ENCODE results near the gene FAH. TPM values are rescaled to one million over a fixed set of nuclear protein-coding genes. Genes with fewer than 3 reads are reported as not detected.

Gene FAH
- total RNA-seq, 4 donors from 2014 or later: 5.4 to 29.0 (median 11.2) TPM

GRCh38 chr15:80170596-80170995 is 17.8 kb downstream of the FAH start:
- TF ChIP-seq POLR2A (IDR thresholded peaks at IDR 0.05) (no peak), CTCF (IDR thresholded peaks at IDR 0.05) (no peak)
- H3K36me3 ChIP-seq: no peaks in the 10 kb centered on the region
- intact Hi-C loops (cut with DNase I; ENCODE audit: low total_unique reads): no loop called here
- no peak for DNase-seq
- H3K27ac ChIP-seq: no peak overlapping the region
- H3K4me1 ChIP-seq: no peaks in the 10 kb centered on the region
- H3K9me3 ChIP-seq: no peaks in the 10 kb centered on the region
- H3K4me3 ChIP-seq: no peak overlapping the region
- H3K27me3 ChIP-seq: no peaks in the 10 kb centered on the region

DNA sequence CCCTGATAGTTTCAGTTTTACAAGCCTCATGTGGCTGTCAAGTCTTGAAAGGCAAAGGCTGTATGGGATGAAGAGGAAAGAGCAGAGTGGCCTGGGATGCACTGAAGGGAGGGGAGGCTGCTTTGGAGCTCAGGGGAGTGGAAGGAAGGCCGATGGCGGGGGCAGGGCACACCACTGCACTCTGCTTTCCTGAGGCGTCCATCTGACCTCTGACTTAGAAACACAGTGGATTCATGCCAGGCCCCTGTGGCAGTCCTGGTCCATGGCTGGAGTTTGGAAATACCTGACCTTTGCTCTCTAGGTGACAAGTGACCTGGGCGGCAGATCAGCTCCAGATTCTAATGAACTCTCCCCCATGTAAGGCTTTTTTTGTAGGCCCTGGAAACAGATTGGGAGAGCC is 19.0 kb downstream of the FAH start:
- no peak overlapping the region for H3K27ac ChIP-seq
- no peak for DNase-seq
- no peaks in the 10 kb centered on the region for H3K4me1 ChIP-seq
- H3K27me3 ChIP-seq: no peaks in the 10 kb centered on the region
- no peaks in the 10 kb centered on the region for H3K36me3 ChIP-seq
- intact Hi-C loops (cut with DNase I; ENCODE audit: low total_unique reads): no loop called here
- no peaks in the 10 kb centered on the region for H3K9me3 ChIP-seq
- no peak for TF ChIP-seq CTCF (IDR thresholded peaks at IDR 0.05)
- TF ChIP-seq POLR2A (IDR thresholded peaks at IDR 0.05): no peak
- no peak overlapping the region for H3K4me3 ChIP-seq

DNA sequence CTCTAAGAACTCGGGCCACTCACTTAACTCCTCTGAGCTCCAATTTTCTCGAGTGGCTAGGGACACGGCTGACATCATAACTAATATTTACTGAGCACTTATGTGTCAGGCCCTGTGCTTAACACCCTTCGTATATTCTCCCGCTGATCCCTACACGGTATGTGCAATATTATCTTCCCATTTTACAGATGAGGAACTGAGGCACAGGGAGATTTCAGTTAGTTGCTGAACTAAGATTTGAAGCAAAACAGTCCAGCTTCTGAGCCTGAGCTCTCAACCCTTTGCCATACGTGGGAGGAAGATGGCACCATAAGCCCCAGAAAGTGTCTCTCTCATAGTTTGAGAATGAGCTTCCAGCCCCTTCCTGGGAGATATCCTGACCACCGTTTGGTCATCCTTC is 19.6 kb downstream of the FAH start:
- intact Hi-C loops (cut with DNase I; ENCODE audit: low total_unique reads): no loop called here
- no peak overlapping the region for H3K27ac ChIP-seq

GRCh38 chr15:80173022-80173759 is 20.4 kb downstream of the FAH start:
- intact Hi-C loops (cut with DNase I; ENCODE audit: low total_unique reads): no loop called here
- H3K9me3 ChIP-seq: no peaks in the 10 kb centered on the region
- no peaks in the 10 kb centered on the region for H3K36me3 ChIP-seq
- peak; percentile 57 to 71 for DNase-seq
- H3K4me3 ChIP-seq: no peak overlapping the region
- H3K27ac ChIP-seq: peak overlapping the region in 1 of 2 donors; percentile 58
- TF ChIP-seq POLR2A (IDR thresholded peaks at IDR 0.05): no peak
- TF ChIP-seq CTCF (IDR thresholded peaks at IDR 0.05): peak; percentile 55 to 70 (median 68)
- H3K4me1 ChIP-seq: no peaks in the 10 kb centered on the region
- H3K27me3 ChIP-seq: no peaks in the 10 kb centered on the region

More for the DNA sequence above, 19.6 kb downstream of the FAH start:
- TF ChIP-seq POLR2A (IDR thresholded peaks at IDR 0.05) (no peak), CTCF (IDR thresholded peaks at IDR 0.05) (no peak)
- Histone ChIP-seq H3K4me1 (no peaks in the 10 kb centered on the region), H3K36me3 (no peaks in the 10 kb centered on the region), H3K27me3 (no peaks in the 10 kb centered on the region), H3K9me3 (no peaks in the 10 kb centered on the region), H3K4me3 (no peak overlapping the region)
- no peak for DNase-seq

DNA sequence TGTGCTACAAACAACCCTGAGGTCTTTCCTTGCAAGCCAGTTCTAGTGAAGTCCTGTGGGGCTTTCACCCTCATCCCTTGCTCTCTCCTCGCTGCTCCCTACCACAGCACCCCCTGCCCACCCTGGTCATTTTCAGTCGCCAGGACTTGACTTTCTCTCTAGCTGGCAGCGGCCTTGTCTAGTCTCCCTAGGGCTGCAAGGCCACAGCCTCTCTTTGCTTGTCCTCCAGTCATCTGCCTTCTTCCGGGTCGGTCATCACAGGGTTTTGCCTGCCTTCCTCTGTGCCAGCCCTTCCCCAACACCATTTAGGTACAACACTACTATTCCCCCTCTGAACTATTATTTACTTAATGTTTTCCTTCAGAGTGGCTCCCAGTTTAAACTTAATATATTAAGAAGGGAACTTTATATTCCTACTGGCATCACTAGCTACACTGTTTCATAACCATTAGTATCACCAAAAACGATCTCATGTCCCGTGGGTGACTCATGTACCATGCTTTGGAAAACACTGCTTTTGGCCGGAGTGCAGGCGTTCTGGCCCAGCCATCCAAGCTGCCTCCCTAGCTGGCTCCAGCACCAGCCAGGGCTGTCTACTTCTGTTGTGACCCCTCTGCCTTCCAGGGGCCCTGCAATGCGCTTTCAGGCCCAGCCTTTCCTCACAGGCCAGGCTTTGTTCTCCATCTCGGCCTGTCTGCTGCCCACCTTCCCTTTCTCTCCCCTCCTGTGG is 21.4 kb downstream of the FAH start:
- Histone ChIP-seq H3K27ac (peak overlapping the region; percentile 34 to 58), H3K4me1 (no peaks in the 10 kb centered on the region), H3K27me3 (no peaks in the 10 kb centered on the region), H3K36me3 (no peaks in the 10 kb centered on the region), H3K4me3 (no peak overlapping the region), H3K9me3 (no peaks in the 10 kb centered on the region)
- TF ChIP-seq CTCF (IDR thresholded peaks at IDR 0.05) (no peak), POLR2A (IDR thresholded peaks at IDR 0.05) (no peak)
- intact Hi-C loops (cut with DNase I; ENCODE audit: low total_unique reads): no loop called here
- no peak for DNase-seq

Measured in uterus (tissue), 4 donors.